Uterus (tissue), 4 donors: ENCODE measurements around the gene MAN2C1. TPM values are rescaled to one million over a fixed set of nuclear protein-coding genes. Genes with fewer than 3 reads are reported as not detected.
"Not testable (repeated sequence)": the region's sequence is repeated elsewhere in the genome, so short reads cannot be mapped to it uniquely, and the experiment has no call there.

Source experiments
- DNase-seq, 2 donors: peaks; one replicate each; pipeline ENCODE4 v3.0.0-alpha.2; 2019 to 2020
- H3K27ac ChIP-seq, 2 donors: fragments of 200-600 bp; sonication (generic); 1 replicate in 1 of 2; 2 replicates in 1 of 2; pipeline ENCODE4 v1.5.1; 2016 to 2018
- H3K27me3 ChIP-seq, 2 donors: fragments of 200-600 bp; sonication (generic); one replicate each; pipeline ENCODE4 v1.5.1; 2018 to 2019; ENCODE audit warnings: control low read depth in 1 of 2
- H3K36me3 ChIP-seq, 2 donors: fragments of 200-600 bp; sonication (generic); one replicate each; pipeline ENCODE4 v1.5.1; 2019; ENCODE audit warnings: control low read depth in 1 of 2
- H3K4me1 ChIP-seq, 2 donors: fragments of 200-600 bp; sonication (generic); one replicate each; pipeline ENCODE4 v1.5.1; 2018 to 2019; ENCODE audit warnings: control low read depth in 1 of 2
- H3K4me3 ChIP-seq, 2 donors: fragments of 200-600 bp; sonication (generic); 1 replicate in 1 of 2; 2 replicates in 1 of 2; pipeline ENCODE4 v1.5.1; 2018 to 2019; ENCODE audit warnings: mild to moderate bottlenecking in 1 of 2
- H3K9me3 ChIP-seq, 2 donors: fragments of 200-600 bp; sonication (generic); one replicate each; pipeline ENCODE4 v1.5.1; 2019; ENCODE audit warnings: control low read depth in 1 of 2
- POLR2A ChIP-seq, 2 donors: fragments of 450-650 bp; IDR thresholded peaks; one replicate each; pipeline ENCODE4 v1.6.1; 2016; ENCODE audit warnings: antibody characterized with exemption in 2 of 2, mild to moderate bottlenecking in 1 of 2, moderate library complexity in 1 of 2
- intact Hi-C: fragments of 100-400 bp; cut with DNase I; formaldehyde crosslinking; loops from one replicate; pipeline ENCODE4 v1.15.1; 2023; ENCODE audit warnings: low total_unique reads
- total RNA-seq, 4 donors: library from RNA; depleted of rRNA in 3 of 4; stranded (reverse); fragments of >200 nt in 3 of 4; gene quantifications; one replicate each; pipeline versions ENCODE4 v1.1.0 to v1.2.4, GENCODE V29; 2014 to 2023
- TF ChIP-seq, protein P1 (sequence below), 4 experiments: fragments of 200-600 bp in 2 of 4; fragments of 450-650 bp in 2 of 4; sonication (generic) in 2 of 4; IDR thresholded peaks; one replicate each; pipeline ENCODE4 v1.5.1; 2016 to 2019; ENCODE audit warnings: antibody characterized with exemption in 4 of 4, mild to moderate bottlenecking in 2 of 4, moderate library complexity in 1 of 4
- donor health status: DM: yes; HTN: yes; CAD: no.

MAN2C1 gene
- total RNA-seq, 4 donors from 2014 or later = 154 to 330 (median 180) TPM

DNA sequence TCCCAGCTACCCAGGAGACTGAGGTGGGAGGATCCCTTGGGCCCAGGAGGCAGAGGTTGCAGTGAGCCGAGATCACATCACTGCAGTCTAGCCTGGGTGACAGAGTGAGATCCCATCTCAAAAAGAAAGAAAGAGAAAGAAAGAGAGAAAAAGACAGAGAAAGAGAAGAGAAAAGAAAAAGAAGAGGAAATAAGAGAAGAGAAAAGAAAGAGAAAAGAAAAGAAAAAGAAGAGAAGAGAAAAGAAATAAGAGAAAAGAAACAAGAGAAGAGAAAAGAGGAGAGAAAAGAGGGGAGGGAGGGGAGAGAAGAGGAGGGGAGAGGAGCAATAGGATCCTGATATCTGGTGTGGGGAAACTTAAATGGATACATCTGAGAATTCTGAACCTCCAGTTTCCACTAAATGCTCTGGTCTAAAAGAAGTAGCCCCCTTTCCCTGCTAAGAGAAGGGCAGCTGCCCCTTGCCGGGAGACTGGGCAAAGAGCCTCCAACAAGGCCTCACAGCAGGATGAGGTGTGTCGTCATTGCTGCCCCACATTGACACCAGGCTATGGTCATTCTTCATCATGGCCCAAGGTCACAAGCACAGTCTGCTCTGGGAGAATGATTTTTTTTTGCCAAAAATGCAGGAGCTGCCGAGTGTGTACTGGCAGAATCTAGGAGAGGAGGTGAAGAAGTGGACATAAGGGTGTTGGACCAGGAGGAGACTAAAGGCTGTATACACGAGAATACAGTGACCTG, 53.7 kb downstream of the MAN2C1 start:
- TF ChIP-seq, protein P1, sequence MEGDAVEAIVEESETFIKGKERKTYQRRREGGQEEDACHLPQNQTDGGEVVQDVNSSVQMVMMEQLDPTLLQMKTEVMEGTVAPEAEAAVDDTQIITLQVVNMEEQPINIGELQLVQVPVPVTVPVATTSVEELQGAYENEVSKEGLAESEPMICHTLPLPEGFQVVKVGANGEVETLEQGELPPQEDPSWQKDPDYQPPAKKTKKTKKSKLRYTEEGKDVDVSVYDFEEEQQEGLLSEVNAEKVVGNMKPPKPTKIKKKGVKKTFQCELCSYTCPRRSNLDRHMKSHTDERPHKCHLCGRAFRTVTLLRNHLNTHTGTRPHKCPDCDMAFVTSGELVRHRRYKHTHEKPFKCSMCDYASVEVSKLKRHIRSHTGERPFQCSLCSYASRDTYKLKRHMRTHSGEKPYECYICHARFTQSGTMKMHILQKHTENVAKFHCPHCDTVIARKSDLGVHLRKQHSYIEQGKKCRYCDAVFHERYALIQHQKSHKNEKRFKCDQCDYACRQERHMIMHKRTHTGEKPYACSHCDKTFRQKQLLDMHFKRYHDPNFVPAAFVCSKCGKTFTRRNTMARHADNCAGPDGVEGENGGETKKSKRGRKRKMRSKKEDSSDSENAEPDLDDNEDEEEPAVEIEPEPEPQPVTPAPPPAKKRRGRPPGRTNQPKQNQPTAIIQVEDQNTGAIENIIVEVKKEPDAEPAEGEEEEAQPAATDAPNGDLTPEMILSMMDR (IDR thresholded peaks at IDR 0.05) = no peak
- no peak for TF ChIP-seq POLR2A (IDR thresholded peaks at IDR 0.05)
- no peak overlapping the region for H3K4me3 ChIP-seq
- H3K27ac ChIP-seq = no peak overlapping the region
- H3K9me3 ChIP-seq = no peaks in the 10 kb centered on the region
- no peaks in the 10 kb centered on the region for H3K27me3 ChIP-seq
- no peaks in the 10 kb centered on the region for H3K4me1 ChIP-seq
- H3K36me3 ChIP-seq = no peaks in the 10 kb centered on the region
- intact Hi-C loops = no loop called here
- DNase-seq = no peak

DNA sequence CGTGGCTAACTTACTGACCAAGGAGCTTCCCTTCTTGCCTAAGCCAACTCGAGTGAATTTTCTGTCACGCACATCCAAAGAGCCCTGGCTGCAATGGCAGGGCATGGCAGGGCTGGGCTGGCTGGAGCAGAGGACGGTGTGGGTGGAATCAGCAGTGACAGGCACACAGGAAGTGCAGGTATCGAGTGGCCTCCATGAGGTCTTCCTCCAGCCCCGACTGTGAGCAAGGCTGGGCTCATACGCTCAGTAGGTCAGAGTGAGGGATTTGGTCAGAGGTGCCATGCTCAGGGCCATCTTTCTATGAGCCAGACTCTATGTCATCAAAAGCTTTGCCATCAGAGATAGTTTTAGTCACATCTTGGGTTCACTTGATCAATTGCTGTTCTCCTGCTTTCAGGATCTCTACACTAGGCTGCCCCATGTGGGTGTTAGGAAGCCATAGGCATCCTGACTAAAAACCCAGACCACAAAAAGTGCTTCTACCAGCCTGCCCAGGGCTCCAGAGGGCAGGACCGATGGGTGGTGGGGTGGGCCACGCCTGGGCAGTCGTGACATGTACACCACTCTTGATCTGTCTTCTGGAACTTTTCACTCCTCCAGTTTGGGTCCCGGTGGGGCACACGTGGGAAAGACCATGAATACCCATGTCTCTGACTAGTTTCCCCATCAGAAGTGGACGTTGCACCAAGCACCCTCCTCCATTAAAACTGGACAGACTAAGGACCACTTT, 55.1 kb downstream of the MAN2C1 start:
- no peaks in the 10 kb centered on the region for H3K27me3 ChIP-seq
- intact Hi-C loops = no loop called here
- no peak for DNase-seq

DNA sequence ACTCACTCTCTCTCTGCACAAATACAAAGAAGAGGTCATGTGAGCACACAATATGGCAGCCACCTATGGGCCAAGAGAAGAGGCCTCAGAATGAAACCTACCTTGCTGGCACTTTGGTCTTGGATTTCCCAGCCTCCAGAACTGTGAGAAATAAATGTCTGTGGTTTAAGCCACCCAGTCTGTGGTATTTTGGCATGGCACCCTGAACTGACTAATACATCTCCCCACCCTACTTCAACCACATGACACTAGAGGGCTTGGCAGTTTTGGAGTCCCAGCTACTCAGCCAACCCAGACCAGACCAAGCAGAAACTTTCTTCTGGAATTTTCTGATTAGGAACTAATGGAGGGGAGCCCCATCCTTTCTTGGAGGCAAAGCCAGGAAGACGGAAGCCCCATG, 55.9 kb downstream of the MAN2C1 start:
- H3K27me3 ChIP-seq, H3K9me3 ChIP-seq, H3K4me1 ChIP-seq, intact Hi-C loops, H3K36me3 ChIP-seq, DNase-seq, H3K27ac ChIP-seq, H3K4me3 ChIP-seq: not testable (repeated sequence)

More for the DNA sequence above, 55.1 kb downstream of the MAN2C1 start:
- TF ChIP-seq POLR2A (IDR thresholded peaks at IDR 0.05) = no peak
- TF ChIP-seq, protein P1 (IDR thresholded peaks at IDR 0.05) = no peak
- no peaks in the 10 kb centered on the region for H3K4me1 ChIP-seq
- H3K4me3 ChIP-seq = no peak overlapping the region
- no peaks in the 10 kb centered on the region for H3K36me3 ChIP-seq
- no peak overlapping the region for H3K27ac ChIP-seq
- H3K9me3 ChIP-seq = no peaks in the 10 kb centered on the region

DNA sequence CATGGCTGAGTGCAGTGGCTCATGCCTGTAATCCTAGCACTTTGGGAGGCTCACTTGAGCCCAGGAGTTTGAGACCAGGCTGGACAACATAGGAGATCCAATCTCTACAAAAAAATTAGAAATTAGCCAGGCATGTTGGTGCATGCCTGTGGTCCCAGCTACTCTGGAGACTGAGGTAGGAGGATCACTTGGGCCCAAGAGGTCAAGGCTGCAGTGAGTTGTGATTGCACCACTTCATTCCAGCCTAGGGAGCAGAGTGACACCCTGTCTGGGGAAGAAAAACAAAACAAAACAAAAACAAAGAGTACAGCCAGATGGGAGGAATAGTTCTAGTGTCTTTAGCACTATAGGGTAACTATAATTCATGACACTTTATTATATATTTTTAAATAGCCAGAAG, 58.7 kb downstream of the MAN2C1 start:
- Histone ChIP-seq H3K27me3 (no peaks in the 10 kb centered on the region), H3K4me3 (no peak overlapping the region), H3K27ac (no peak overlapping the region), H3K9me3 (no peaks in the 10 kb centered on the region), H3K4me1 (no peaks in the 10 kb centered on the region), H3K36me3 (no peaks in the 10 kb centered on the region)
- no peak for DNase-seq
- TF ChIP-seq, protein P1 (IDR thresholded peaks at IDR 0.05) = no peak
- no peak for TF ChIP-seq POLR2A (IDR thresholded peaks at IDR 0.05)
- intact Hi-C loops = no loop called here

DNA sequence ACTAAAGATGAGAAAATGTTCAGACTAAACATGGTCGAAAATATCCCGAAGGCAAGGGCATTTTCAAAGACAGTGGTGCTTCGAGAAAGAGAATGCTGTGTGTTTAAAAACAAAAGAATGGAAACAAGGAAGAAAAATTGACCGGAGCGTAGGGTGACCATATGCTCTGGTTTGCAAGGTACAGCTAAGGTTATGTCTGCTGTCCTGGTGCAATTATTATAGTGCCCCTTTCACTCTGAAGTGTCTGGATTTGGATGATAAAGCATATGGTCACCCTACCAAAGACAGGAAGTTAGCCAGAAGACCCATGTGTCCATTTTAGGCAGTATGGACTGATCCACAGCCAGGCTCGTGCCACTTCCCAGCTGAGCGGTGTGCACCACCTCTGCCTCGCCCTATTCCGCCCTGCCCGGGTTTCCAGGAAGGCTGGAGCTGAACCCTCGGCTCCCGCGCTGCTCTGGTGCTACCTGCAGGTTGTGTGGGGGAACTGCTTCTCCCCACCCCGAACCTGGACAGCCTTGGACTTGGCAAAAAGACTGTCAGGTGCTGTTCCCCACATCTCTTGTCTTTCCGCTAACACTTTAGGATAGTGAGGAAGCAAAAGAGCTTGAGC, 60.5 kb downstream of the MAN2C1 start:
- TF ChIP-seq, protein P1 (IDR thresholded peaks at IDR 0.05) = no peak
- TF ChIP-seq POLR2A (IDR thresholded peaks at IDR 0.05) = no peak
- no peak for DNase-seq
- H3K27me3 ChIP-seq = no peaks in the 10 kb centered on the region
- H3K9me3 ChIP-seq = no peaks in the 10 kb centered on the region
- no peak overlapping the region for H3K27ac ChIP-seq
- H3K4me3 ChIP-seq = no peak overlapping the region
- intact Hi-C loops = no loop called here
- H3K4me1 ChIP-seq = no peaks in the 10 kb centered on the region
- no peaks in the 10 kb centered on the region for H3K36me3 ChIP-seq
